AML-193 (cell line): ENCODE results near the gene TMEM114.

Experiments
- DNase-seq, 2 experiments: peaks; one replicate each; lab custom pipeline; 2025; lab: John Stamatoyannopoulos, UW

The TMEM114 gene

GRCh38 chr16:8548166-8548565 lies 42.1 kb downstream of the TMEM114 start:
- DNase-seq: no peak

- no peak for DNase-seq
Measured at GRCh38 chr16:8547762-8548161, 42.5 kb downstream of the TMEM114 start.

- no peak for DNase-seq
Measured at GRCh38 chr16:8544406-8544805, 45.9 kb downstream of the TMEM114 start.

- no peak for DNase-seq
Measured at GRCh38 chr16:8543258-8543657, 47.1 kb downstream of the TMEM114 start.

GRCh38 chr16:8542393-8542792 lies 47.9 kb downstream of the TMEM114 start:
- no peak for DNase-seq

- DNase-seq: no peak
Measured at GRCh38 chr16:8541868-8542267, 48.4 kb downstream of the TMEM114 start.

- no peak for DNase-seq
Measured at GRCh38 chr16:8537691-8538342, 52.5 kb downstream of the TMEM114 start.

- no peak for DNase-seq
Measured at GRCh38 chr16:8533509-8533908, 56.8 kb downstream of the TMEM114 start.

- DNase-seq: no peak
Measured at GRCh38 chr16:8530752-8531384, 59.4 kb downstream of the TMEM114 start.

- DNase-seq: no peak
Measured at GRCh38 chr16:8528471-8528870, 61.8 kb downstream of the TMEM114 start.

- DNase-seq: no peak
Measured at GRCh38 chr16:8523932-8524331, 66.4 kb downstream of the TMEM114 start.

GRCh38 chr16:8522757-8523156 lies 67.6 kb downstream of the TMEM114 start:
- DNase-seq: no peak

GRCh38 chr16:8519643-8520042 lies 70.7 kb downstream of the TMEM114 start:
- DNase-seq: no peak
